Measurements from ENCODE around the gene BCS1L.

Gene BCS1L, protein sequence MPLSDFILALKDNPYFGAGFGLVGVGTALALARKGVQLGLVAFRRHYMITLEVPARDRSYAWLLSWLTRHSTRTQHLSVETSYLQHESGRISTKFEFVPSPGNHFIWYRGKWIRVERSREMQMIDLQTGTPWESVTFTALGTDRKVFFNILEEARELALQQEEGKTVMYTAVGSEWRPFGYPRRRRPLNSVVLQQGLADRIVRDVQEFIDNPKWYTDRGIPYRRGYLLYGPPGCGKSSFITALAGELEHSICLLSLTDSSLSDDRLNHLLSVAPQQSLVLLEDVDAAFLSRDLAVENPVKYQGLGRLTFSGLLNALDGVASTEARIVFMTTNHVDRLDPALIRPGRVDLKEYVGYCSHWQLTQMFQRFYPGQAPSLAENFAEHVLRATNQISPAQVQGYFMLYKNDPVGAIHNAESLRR

DNA sequence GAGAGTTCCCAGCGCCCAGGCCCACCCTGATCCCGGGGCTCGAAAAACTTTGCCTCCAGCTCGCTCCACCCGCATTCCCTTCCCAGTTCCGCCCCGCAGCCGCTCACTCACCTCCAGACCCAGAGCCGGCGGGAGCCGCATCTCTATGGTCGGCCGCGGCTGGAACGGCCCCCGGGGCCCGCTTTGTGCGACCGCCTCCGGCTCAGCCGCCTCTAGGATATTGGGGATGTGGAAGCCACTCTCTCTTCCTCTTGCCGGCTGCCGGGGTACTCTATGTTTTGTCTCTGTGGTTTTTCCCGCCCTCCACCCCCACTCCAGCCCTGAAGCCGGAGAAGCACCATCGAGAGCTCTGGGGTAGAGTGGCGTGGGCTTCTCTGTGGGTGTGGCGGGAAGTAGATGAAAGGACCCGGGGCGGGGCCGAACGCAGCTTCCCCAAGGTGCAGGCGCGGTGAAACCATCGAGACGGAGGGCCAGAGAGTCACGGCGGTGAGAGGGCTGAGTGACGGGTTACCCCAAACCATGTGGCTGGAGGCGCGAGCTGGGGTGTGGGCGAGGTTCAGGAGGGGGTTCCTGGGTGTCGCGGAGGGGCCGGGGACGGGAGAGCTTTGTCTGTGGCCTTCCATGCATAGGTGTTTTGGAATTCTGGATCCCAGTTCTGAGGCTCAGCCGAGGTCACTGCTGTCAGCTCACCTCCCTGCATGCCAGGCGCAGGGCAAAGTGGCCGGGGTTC lies at the start of gene BCS1L, which contains the start of gene ZNF142:
Gene BCS1L, plus strand, starts transcription at position 426 of the 730 bp plus-strand sequence. CDS start 1,305 bp downstream, outside the sequence.
Gene ZNF142, minus strand, starts transcription at position 366 of the 730 bp plus-strand sequence. CDS start 3,194 bp downstream, outside the sequence.
- DNase-seq: peak; percentile 87

DNA sequence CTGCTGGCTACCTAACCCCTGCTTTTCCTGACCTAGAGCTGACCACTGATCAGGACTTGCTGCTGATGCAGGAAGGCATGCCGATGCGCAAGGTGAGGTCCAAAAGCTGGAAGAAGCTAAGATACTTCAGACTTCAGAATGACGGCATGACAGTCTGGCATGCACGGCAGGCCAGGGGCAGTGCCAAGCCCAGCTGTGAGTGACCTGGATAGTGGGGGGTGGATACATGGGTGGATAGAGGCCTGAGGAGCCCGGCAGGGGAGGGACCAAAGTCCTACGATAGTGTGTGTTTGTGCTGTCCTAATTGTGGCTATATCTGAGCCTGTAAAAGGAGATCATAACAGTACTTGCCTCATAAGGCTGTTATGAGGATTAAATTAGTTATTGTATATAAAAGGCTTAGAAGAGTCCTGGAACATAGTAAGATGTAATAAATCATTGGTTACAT lies 43.6 kb upstream of the BCS1L start:
- no peak for DNase-seq

DNA sequence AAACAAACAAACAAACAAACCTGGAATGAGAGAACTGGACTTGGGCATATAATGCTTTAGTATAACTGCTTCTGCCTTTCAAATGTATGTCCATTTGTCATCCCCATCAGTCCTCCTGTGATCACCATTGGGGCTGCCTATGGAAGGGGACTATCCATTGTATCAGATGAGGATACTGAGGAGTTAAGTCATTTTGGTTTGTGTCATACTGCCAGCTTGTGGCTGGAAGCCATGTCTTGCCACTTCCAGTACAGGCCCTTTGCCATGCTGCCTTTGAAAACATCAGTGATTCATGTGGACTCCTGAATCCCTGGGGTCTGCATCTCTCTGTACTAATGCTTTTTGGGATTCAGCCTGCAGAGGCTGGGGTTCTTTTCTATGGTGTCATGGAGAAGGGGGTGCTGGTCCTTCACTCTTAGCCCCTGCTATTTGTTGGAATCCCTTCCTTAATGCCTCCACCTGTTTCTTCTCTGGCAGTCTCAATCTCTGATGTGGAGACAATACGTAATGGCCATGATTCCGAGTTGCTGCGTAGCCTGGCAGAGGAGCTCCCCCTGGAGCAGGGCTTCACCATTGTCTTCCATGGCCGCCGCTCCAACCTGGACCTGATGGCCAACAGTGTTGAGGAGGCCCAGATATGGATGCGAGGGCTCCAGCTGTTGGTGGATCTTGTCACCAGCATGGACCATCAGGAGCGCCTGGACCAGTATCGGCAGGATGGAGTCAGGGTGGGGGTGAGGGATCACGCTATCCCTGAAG lies 41.2 kb upstream of the BCS1L start:
- DNase-seq: no peak

DNA sequence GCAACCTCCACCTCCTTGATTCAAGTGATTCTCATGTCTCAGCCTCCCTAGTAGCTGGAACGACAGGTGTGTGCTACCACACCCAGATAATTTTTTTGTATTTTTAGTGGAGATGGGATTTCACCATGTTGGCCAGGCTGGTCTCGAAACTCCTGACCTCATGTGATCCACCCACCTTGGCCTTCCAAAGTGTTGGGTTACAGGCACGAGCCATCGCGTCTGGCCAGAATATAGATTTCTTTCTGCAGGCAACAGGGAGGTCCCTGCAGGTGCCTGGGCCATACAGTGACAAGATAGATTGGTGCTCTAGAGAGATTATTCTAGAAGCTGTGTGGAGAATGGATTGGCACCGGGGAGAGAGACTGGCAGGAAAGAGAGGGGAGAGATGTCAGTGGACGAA lies 38.5 kb upstream of the BCS1L start:
- DNase-seq: no peak

DNA sequence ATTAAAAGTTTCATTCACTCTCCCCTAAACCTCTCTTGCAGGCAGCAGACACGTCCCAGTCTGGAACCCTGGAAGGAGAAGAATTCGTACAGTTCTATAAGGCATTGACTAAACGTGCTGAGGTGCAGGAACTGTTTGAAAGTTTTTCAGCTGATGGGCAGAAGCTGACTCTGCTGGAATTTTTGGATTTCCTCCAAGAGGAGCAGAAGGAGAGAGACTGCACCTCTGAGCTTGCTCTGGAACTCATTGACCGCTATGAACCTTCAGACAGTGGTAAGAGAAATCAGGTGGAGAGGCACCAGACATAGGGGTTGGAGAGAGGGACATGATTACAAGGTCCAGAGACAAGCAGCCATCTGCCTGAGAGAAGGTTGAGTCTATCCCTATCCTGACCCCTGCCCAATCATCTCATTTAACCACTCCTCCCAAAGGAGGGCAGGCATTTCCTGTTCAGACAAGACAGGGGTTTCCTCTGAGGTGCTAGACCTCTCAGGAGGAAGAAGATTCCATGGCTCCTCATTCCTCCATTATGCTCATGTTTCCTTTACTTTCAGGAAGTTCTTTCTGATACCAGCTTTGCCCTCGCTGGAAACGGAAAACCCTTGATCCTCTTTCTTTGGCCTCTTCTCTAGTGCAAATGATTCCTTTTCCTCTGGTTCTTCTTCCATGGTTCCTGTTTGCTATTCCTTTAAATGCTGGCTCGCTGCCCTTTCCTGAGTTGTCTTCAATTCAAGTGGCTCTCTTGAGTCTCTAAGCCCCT lies 36.7 kb upstream of the BCS1L start:
- DNase-seq: no peak

DNA sequence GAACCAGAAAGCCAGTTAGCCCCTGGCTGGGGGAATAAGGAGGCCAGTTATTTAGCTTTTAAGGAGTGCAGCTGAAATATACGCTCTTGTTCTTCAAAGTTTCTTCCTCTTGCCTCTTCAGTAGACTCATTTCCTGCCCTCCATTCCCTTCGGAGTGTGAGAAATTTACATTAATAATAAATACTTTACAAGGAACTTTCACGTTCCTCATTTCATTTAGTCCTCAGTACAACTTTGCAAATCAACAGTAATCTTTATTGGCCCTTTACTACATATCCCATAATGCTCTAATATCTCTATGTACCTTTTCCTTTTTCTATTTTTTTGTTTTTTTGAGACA lies 36.1 kb upstream of the BCS1L start:
- DNase-seq: no peak

DNA sequence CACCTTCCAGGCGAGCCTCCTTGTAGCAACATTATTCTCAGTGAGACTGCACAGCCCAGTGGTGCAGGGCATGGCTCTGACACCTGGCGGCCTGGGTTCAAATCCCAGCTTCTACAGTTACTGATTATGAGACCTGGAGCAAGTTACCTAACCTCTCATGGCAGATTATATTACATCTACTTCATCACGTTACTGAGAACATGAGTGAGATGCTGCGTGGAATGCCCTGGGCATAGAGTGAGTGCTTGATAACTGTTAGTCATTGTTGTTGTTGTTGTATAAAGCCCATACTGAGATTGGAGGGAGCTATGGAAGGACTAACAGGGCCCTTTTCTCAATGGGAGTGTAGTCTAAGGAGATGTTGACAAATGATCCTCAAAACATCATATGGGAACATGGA lies 33.1 kb upstream of the BCS1L start:
- DNase-seq: no peak

DNA sequence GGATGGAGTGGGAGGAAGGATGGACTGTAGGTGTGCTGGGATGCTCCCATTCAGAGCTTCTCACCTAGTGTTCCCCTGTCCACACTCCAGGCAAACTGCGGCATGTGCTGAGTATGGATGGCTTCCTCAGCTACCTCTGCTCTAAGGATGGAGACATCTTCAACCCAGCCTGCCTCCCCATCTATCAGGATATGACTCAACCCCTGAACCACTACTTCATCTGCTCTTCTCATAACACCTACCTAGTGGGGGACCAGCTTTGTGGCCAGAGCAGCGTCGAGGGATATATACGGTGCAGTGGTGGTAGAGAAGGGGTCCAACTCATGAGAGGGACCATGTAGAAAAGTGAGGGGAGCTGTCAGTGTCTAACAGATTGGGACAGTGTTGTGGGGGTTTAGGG lies 31.5 kb upstream of the BCS1L start:
- no peak for DNase-seq

DNA sequence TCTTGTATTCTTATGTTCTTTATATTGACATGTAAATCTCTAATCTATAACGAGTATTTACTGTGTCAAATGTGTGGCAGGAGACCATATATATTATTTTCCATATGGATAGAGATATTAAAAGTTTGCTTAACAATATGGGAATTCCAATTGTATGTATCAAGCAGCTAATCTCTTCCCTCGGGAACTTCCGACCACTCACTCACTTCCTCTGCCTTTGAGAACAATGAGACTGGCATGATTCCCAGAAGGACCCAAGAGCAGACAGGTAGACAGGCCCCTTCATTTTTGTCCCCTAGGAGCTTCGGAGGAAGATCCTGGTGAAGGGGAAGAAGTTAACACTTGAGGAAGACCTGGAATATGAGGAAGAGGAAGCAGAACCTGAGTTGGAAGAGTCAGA lies 27.6 kb upstream of the BCS1L start:
- no peak for DNase-seq

DNA sequence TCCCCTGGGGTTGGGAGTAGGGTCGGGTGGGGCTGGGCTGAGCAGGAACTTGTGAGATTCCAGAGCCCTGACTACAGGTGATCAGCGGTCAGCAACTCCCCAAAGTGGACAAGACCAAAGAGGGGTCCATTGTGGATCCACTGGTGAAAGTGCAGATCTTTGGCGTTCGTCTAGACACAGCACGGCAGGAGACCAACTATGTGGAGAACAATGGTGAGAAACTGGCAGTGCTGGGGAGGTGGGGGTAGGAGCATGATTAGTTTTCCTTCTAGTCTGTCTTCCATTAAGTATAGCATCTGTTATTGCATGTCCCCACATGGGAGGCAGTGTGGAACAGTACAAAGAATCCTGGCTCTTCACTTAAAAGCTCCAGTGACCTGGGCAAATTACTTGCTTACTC lies 23.8 kb upstream of the BCS1L start:
- DNase-seq: no peak

DNA sequence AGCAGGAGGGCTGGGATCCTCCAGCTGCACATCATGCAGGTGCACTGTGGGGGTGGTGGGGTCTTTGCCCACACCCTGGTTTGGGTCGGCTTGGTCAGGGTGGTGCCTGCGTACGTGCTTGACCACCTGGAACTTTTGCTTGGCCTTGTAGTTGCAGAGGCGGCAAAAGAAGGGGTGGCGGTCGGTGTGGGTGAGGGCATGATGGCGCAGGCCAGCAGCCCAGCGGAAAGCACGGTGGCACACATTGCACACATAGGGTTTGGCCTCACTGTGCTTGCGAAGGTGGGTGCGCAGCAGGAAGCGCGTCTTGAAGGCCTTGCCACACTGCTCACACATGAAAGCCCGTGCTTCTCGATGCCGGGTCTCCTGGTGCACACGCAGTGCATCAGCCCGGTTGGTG lies 21.1 kb upstream of the BCS1L start:
- no peak for DNase-seq

DNA sequence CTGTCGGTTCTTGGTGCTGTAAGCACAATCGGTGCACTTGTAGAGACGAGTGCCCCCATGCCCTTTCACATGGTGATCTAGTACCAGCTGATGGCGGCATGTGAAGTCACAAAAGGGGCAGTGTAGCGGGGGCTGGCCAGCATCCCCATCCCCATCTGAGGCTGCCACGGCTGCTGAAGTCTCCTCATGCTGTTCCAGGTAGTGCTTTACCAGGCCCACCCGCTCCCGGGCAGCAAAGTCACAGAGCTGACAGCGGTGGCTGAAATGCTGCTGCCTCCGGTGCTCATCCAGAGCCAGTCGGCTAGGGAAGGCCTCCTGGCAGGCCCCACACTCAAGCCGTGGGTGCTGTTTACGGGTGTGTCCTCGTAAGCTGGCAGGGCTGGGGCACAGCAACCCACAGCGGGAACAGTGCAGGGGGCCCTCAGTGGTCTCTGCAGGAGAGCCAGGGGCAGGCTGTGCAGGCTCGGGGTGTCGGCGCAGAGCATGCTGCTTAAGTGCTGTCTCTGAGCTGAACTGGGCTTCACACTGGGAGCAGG lies 17.3 kb upstream of the BCS1L start:
- no peak for DNase-seq

DNA sequence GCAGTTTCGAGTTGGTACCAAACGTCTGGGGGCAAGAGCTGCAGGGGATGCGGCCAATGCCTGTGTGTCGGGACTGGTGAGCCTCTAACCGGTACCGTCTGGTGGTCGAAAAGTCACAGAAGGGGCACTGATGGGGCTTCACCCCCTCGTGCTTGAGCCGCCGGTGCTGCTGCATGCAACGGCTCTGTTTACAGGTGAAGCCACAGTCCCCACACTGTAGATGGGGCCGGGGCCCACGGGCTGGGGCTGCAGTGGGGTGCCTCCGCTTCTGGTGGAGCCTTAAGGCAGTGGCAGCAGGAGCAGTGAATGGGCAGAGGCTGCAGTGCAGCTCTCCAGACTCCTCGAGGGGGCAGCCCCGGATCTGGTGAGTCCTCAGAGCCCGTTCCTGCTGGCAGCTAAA lies 16.7 kb upstream of the BCS1L start:
- no peak for DNase-seq

DNA sequence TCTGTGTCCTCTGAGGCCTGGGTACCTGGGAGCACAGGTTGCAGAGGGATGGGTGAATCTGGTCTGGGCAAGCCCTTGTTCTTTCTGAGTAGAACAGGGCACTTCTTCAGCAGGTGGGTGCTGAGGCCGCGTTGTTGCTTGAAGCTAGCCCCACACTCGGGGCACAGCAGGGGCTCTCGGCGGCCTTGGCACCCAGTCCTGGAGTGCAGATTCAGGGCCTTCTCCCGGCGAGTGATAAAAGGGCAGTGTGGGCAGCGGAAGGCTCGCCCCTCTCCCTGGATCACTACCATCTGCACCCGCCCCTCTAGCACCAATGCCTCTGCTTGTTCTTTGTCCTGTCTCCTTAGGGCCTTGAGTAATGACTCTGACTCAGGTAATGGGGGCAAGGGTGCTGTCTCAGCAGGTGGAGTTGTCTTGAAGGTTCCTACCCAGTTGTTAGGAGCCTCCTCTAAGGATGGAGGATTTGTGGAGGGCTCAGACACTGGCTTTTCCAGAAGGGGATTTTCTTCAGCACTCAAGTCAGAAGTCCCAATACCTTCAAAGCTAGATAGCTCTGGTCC lies 15.7 kb upstream of the BCS1L start:
- DNase-seq: no peak

DNA sequence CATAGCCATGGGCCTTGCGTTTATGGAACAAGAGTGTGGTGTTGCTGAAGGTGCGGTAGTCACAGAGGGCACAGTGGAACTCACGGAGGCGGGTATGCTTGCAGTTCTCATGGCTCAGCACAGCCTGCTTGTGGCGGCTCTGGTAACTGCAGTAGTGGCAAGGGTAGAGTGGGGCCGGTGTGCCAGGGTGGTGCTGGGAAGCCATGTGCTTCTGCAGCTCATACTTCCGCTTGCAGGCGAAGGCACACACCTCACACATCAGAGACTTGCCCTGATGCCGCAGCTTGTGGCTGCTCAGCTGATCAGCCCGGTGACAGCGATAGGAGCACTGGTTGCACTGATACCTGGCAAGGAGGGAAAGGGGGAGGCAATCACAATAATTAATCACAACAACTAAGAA lies 14.8 kb upstream of the BCS1L start:
- no peak for DNase-seq

DNA sequence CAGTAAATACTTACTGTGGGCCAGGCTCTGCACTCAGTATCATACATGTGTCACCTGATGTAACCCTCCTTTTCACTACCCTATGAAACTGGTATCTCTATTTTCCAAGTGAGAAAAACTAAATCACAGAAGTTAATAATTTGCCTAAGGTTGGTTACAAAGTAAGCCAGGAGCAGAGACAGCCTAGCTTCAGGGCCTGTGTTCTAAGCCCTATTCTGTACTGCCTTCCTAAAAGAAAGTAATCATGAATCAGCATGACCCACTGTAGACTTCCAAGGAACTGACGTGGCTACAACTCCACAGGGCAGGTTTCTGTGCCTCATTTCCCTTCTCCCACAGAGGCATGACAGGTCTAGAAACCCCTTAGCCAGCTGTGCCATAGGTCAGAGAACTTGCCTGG lies 14.4 kb upstream of the BCS1L start:
- no peak for DNase-seq

DNA sequence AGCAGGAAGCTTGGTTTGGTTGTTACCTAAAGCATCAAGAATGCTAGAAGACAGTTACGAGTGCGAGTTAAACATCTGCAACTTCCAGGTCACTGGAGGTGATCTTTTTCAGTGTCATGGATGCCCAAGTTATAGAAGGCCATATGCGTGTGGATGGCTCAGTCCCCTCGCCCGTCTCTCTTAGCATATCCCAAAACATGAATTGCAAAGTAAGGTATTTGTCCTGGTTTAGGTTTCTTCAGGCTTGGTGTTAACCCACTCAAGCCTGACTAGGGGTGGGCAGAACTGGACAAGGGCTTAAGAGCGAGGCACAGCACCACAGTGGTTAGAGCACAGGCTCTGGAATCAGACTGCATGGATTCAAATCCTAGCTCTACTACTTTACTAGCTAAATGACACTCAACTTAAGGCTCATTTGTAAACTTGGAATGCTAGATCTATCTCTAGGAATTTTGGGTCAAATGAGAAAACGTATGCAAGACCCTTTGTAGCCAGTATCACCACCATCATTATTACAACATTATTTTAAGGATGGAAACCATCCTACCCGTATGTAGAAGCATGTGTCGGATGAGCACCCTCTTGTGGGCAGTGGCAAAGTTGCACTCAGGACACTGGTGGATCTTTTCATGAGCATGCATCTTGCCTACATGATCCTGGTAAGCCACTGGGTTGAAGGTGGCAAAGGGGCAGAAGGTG lies 11.2 kb upstream of the BCS1L start:
- peak; percentile 26 for DNase-seq

DNA sequence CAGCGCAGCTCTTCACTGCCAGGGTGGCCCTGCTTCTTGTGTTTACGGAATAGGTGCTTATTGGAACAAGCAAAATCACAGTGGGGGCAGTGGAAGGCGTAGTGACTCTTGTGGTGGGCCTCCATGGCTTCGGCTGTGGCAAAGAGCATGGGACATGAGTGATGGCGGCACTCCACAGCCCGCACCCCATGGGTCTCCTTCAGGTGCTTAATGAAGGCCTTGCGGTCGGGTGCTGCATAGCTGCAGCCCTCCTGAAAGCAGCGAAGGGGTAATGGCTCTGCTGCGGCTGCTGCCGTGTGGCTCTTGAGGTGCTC lies 10.7 kb upstream of the BCS1L start:
- no peak for DNase-seq

DNA sequence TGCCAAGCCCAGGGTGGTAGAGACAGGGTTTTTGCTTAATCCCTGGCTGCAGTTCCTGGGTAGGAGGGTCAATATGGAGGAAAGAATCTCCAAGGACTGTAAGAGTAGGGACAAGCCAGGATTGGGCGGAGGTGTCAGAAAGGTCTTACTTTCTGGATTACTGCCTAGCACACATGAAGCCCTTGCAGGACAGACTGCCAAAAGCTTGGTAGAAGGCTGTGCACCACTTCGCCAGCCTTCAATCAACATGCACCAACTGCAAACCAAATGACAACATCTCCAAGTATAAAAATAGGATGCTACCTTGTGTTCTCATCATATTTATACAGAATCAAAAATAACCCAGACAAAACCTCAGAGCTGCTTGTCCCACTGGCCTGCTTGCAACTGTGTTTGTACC lies 3.7 kb upstream of the BCS1L start:
- no peak for DNase-seq

DNA sequence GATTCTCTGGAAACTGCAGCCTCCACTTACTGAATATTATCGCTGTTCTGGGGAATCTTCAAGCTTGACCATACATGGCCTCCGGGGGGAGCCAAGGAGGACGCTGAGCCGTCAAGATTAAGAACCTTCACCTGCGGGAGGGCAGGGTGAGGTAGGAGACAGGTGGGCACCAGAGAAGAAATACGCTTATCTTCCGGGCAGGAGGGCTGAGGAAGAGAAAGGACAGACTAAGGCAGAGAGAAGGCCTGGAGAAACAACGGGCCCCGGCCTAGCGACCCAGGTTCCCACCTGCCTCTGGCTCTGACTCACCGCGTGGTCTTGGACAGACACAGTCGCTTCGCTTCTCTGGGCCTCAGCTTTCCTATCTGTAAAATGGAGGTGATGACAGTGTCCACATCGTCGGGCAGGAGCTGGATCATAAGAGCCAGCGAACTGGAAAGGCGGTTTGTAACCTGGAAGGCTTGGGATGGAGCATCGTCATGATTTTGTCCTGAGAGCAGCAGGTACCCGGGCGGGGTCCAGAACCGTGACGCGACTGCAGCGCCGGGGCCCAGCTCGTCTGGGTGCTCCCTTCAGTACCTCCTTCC lies 719 bp upstream of the BCS1L start:
- DNase-seq: no peak

DNA sequence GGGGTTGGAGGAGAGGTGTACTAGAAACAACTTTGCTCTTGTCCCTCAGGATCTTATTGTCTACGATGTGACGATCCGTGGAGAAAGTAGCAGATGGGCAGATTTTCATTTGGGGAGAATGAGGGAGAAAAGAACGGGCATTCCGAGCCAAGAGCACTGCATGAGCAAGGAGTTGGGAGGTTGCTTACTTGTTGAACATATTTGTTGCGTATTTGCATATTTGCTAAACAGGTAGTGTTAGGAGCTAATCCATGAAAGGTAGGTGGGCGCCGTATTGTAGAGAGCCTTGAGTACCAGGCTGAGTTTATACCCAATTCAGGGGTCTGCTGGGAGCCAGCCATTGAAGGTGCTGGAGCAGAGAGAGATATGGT lies 490 bp downstream of the BCS1L start:
- DNase-seq: no peak

Data from activated CD4-positive, alpha-beta T cell treated with anti-CD3 and anti-CD28 coated beads for 1 hour (primary cell).